ENCODE results near the gene BABAM2. TPM values are rescaled to one million over a fixed set of nuclear protein-coding genes. Genes with fewer than 3 reads are reported as not detected.

The BABAM2 gene
- total and polyA plus RNA-seq, 7 donors, result 34.2 to 74.5 (median 52.3) TPM

DNA sequence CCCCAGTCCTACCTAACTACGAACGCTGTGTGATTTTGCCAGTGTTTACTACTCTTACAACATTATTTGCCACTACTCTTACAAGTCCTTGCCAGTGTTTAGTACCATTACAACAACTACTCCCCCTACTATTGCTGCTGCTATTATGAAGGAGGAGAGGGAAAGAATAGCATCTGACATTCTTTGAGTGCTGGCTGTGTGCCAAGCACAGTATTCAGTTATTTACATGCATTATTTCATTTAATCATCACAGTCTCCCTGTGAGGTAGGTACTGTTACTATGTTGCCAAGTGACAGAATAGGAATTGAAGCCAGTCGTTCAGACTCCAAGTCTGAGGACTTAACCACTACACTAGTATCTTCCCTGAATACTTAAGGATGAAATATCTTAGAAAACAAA is 316.2 kb downstream of the BABAM2 start:
- H3K4me1 ChIP-seq, result peaks cover 22% of the 10 kb centered on the region
- H3K36me3 ChIP-seq (ENCODE audit: insufficient read depth in 1 of 2, low read depth in 1 of 2), result no peaks in the 10 kb centered on the region
- H3K27ac ChIP-seq, result no peak overlapping the region
- WGBS, 3 donors, result 78 to 85% (median 84%) methylated on average over 3 of the region's 3 CpGs
- TF ChIP-seq CTCF (IDR thresholded peaks at IDR 0.05), result no peak
- ATAC-seq, result no peak
- DNase-seq, result no peak
- no peaks in the 10 kb centered on the region for H3K9me3 ChIP-seq
- intact Hi-C loops (cut with DNase I), result no loop called here
- H3K4me3 ChIP-seq, result no peak overlapping the region
- no peaks in the 10 kb centered on the region for H3K27me3 ChIP-seq (ENCODE audit: insufficient read depth in 3 of 3, low read length in 2 of 3)

DNA sequence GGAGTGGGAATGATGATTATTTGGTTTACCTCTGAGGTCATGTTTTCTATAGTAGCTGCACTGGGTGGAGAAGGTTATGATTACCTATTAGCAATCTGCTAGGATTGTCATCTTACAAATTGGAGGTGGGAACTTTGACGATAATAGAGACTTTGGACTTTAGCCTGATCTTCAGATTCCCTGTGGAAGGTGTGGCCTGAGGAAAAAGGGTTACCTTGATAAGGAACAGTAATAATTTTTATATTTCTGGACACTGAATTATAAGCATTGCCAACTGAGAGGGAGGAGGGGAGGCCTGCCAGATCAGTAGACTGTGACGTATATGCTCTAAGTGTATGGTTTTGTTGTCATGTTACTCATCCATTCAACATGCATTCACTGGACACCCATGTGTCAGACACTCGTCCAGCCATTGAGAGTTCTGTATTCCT is 318.7 kb downstream of the BABAM2 start:
- 86 to 89% (median 88%) methylated on average over 3 of the region's 3 CpGs for WGBS, 3 donors
- H3K9me3 ChIP-seq, result no peaks in the 10 kb centered on the region
- no peak for DNase-seq
- no peaks in the 10 kb centered on the region for H3K36me3 ChIP-seq (ENCODE audit: insufficient read depth in 1 of 2, low read depth in 1 of 2)
- H3K4me3 ChIP-seq, result no peak overlapping the region
- H3K27me3 ChIP-seq (ENCODE audit: insufficient read depth in 3 of 3, low read length in 2 of 3), result no peaks in the 10 kb centered on the region
- H3K4me1 ChIP-seq, result peaks cover 16% of the 10 kb centered on the region
- no peak overlapping the region for H3K27ac ChIP-seq
- no peak for ATAC-seq
- no peak for TF ChIP-seq CTCF (IDR thresholded peaks at IDR 0.05)
- intact Hi-C loops (cut with DNase I), result no loop called here

DNA sequence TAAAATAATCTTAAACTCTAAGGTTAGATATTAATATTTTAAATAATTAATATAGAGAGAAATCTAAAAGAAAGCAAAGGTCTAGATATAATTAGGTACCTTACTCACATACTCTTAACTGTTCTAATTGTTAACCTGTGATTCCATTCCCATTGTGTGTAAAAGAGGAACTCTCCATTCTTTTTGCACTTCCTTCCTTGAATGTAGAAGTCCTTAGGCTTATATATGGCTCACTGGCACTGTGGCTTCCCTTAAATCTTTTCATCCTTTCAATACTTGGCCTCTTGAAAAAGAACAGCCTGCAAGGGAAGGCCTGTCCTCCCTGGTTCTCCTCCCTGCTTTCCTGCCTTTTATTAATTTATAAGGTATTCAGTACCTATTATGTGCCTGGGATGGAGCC is 319.3 kb downstream of the BABAM2 start:
- Histone ChIP-seq H3K9me3 (no peaks in the 10 kb centered on the region), H3K27me3 (ENCODE audit: insufficient read depth in 3 of 3, low read length in 2 of 3) (no peaks in the 10 kb centered on the region), H3K4me1 (peaks cover 16% of the 10 kb centered on the region), H3K4me3 (no peak overlapping the region), H3K27ac (no peak overlapping the region), H3K36me3 (ENCODE audit: insufficient read depth in 1 of 2, low read depth in 1 of 2) (no peaks in the 10 kb centered on the region)
- ATAC-seq, result no peak
- intact Hi-C loops (cut with DNase I), result no loop called here
- no peak for TF ChIP-seq CTCF (IDR thresholded peaks at IDR 0.05)
- no peak for DNase-seq

DNA sequence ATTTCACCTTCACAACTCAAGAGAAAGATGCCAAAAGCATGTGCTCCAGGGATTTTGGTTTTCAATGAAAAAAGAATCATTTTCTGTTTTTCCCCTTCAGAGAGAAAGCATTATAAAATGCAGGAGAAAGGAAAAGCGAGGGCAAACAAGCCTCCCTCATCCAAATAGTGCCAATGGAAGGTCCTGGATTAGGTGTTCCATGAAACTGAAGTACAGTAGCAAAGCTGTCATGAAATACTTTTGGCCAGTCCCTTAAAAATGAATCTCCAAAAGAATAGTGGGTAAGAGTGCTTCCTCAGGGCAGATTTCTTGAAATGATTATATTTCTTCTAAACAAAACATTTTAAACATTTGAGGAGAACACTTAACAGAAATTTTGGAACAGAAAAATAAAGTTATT is 320.0 kb downstream of the BABAM2 start:
- WGBS, 3 donors, result 49 to 72% (median 56%) methylated on average over 1 of the region's 1 CpG

More for the DNA sequence above, 320.0 kb downstream of the BABAM2 start:
- peaks cover 16% of the 10 kb centered on the region for H3K4me1 ChIP-seq
- no peaks in the 10 kb centered on the region for H3K36me3 ChIP-seq (ENCODE audit: insufficient read depth in 1 of 2, low read depth in 1 of 2)
- no peak for DNase-seq
- H3K4me3 ChIP-seq, result no peak overlapping the region
- no peak for TF ChIP-seq CTCF (IDR thresholded peaks at IDR 0.05)
- ATAC-seq, result peak in 2 of 4 donors; percentile 70 to 86
- H3K27ac ChIP-seq, result no peak overlapping the region
- no peaks in the 10 kb centered on the region for H3K27me3 ChIP-seq (ENCODE audit: insufficient read depth in 3 of 3, low read length in 2 of 3)
- intact Hi-C loops (cut with DNase I), result no loop called here
- H3K9me3 ChIP-seq, result no peaks in the 10 kb centered on the region
